Peyer's patch (tissue), 4 donors: ENCODE results near the gene GRIP1.

Experiments
- POLR2A ChIP-seq, 2 donors: fragments of 450-650 bp; IDR thresholded peaks; one replicate each; pipeline ENCODE4 v1.5.1; 2017; ENCODE audit warnings: antibody characterized with exemption in 2 of 2, mild to moderate bottlenecking in 2 of 2, moderate library complexity in 2 of 2
- TF ChIP-seq, protein P1 (sequence below), 6 experiments: fragments of 450-650 bp in 4 of 6; fragments of 200-600 bp in 2 of 6; sonication (generic) in 1 of 6; IDR thresholded peaks; one replicate each; pipeline ENCODE4 v1.5.1; 2017 to 2019; ENCODE audit warnings: antibody characterized with exemption in 6 of 6, mild to moderate bottlenecking in 3 of 6, moderate library complexity in 1 of 6

DNA sequence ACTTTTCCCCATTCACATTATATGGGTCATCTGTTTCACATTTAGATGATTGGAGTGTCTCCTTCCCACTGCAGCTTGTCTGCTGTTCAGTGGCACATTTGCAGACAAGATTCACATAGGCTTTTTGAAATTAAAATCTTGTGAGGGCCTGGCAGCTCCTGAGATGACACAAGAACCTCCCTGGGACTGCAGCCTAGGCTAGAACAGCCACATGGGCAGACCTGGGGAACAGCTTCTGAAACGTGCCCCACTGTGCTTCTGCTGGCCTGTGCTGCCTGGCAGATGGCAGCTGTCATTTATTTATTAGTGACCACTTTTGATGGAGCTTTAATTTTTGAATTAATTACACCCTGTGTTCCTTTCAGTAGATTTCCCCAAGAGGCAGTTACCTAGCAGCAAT lies 137.4 kb downstream of the GRIP1 start:
- TF ChIP-seq, protein P1, sequence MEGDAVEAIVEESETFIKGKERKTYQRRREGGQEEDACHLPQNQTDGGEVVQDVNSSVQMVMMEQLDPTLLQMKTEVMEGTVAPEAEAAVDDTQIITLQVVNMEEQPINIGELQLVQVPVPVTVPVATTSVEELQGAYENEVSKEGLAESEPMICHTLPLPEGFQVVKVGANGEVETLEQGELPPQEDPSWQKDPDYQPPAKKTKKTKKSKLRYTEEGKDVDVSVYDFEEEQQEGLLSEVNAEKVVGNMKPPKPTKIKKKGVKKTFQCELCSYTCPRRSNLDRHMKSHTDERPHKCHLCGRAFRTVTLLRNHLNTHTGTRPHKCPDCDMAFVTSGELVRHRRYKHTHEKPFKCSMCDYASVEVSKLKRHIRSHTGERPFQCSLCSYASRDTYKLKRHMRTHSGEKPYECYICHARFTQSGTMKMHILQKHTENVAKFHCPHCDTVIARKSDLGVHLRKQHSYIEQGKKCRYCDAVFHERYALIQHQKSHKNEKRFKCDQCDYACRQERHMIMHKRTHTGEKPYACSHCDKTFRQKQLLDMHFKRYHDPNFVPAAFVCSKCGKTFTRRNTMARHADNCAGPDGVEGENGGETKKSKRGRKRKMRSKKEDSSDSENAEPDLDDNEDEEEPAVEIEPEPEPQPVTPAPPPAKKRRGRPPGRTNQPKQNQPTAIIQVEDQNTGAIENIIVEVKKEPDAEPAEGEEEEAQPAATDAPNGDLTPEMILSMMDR (IDR thresholded peaks at IDR 0.05): no peak
- TF ChIP-seq POLR2A (IDR thresholded peaks at IDR 0.05): no peak
